Hematopoietic multipotent progenitor cell treated with erythropoietin and hydrocortisone succinate and interleukin-3 and kit ligand, for 6 days (in vitro differentiated cells): ENCODE data around the gene ZNF418.
A peak's percentile ranks its signal among the peaks of the same experiment; 100 is the strongest.
"Not testable (repeated sequence)": the region's sequence is repeated elsewhere in the genome, so short reads cannot be mapped to it uniquely, and the experiment has no call there.

Experiments used
- DNase-seq: peaks from one replicate; pipeline ENCODE4 v3.0.0-alpha.2; 2015

ZNF418 gene

GRCh38 chr19:57888560-57889231, 46.5 kb downstream of the ZNF418 start, which contains the start of gene ZNF814:
ZNF814 (minus strand) TSS chr19:57889037; CDS start chr19:57888802, 235 bp downstream.
- DNase-seq = peak; percentile 96

- peak; percentile 28 for DNase-seq
Observed at GRCh38 chr19:57888107-57888559, 47.1 kb downstream of the ZNF418 start.

- DNase-seq = peak; percentile 59
Observed at GRCh38 chr19:57887195-57887941, 47.8 kb downstream of the ZNF418 start.

GRCh38 chr19:57886046-57886445, 49.2 kb downstream of the ZNF418 start:
- DNase-seq = no peak

- DNase-seq = not testable (repeated sequence)
Observed at GRCh38 chr19:57873883-57874799, 61.1 kb downstream of the ZNF418 start.

GRCh38 chr19:57872450-57872849, 62.8 kb downstream of the ZNF418 start:
- no peak for DNase-seq
